ENCODE results near the gene WNT5B. TPM values are rescaled to one million over a fixed set of nuclear protein-coding genes. Genes with fewer than 3 reads are reported as not detected.

WNT5B gene
- total and polyA plus RNA-seq, 2 of the 8 experiments (the other 6 are each of a cell fraction or from before 2014, with no cell fraction given), result 0.91 to 1.2 TPM

- POLR2A ChIA-PET (ENCODE audit: partially characterized antibody), result interaction anchor here (0.5 to 0.6 kb wide), 2 partner anchors 158 to 1034 kb away, joined by 3 read pairs; no protein-coding TSS in a partner anchor
- CTCF ChIA-PET (ENCODE audit: partially characterized antibody), result interaction anchor here (0.6 to 3.6 kb wide), 14 partner anchors 8 to 990 kb away, joined by 3 to 36 read pairs (median 4); no protein-coding TSS in a partner anchor
- H4K8ac ChIP-seq (ENCODE audit: extremely low read depth, insufficient read depth, low read length), result no peak overlapping the region
- no peak overlapping the region for H3K56ac ChIP-seq (replicated peaks; ENCODE audit: insufficient read length, low read depth, low read length)
- WGBS, 2 experiments (ENCODE audit: extremely low coverage in 1 of 2, insufficient coverage in 1 of 2, insufficient read length in 1 of 2, insufficient replicate concordance in 2 of 2, low coverage in 1 of 2, low lambda C conversion rate in 2 of 2, missing lambda C conversion rate in 1 of 2), result 88% methylated on average over 2 of the region's 3 CpGs; no CpG with 5 or more reads in 1 of the 2 experiments
- FAIRE-seq (no peak), DNase-seq (ENCODE audit: low read depth in 1 of 2, low spot score in 2 of 2) (no peak)
- no peak overlapping the region for H2AK5ac ChIP-seq (ENCODE audit: low read depth, low read length)
- peaks cover 2 to 24% (median 18%) of the 10 kb centered on the region in 4 experiments for H3K4me1 ChIP-seq (replicated peaks in 1 of 4; ENCODE audit: control insufficient read depth in 3 of 4, insufficient read depth in 4 of 4, low read length in 3 of 4)
- no peak overlapping the region for H2BK12ac ChIP-seq (ENCODE audit: low read depth, low read length)
- no peak overlapping the region for H3K23ac ChIP-seq (ENCODE audit: insufficient read length)
- H3K27ac ChIP-seq (ENCODE audit: low read depth, low read length), result no peak overlapping the region
- no peak overlapping the region for H2BK20ac ChIP-seq (ENCODE audit: low read length)
- no peak overlapping the region for H2AFZ ChIP-seq (ENCODE audit: low read length)
- no peak overlapping the region for H2BK5ac ChIP-seq (ENCODE audit: low read depth, low read length)
- no peak overlapping the region for H3K9ac ChIP-seq (replicated peaks in 1 of 4; ENCODE audit: extremely low read depth in 1 of 4, low read depth in 3 of 4, low read length in 3 of 4)
- H3K79me2 ChIP-seq (ENCODE audit: control insufficient read depth in 1 of 2, insufficient read depth in 2 of 2, low read length in 2 of 2), result no peaks in the 10 kb centered on the region
- H3K14ac ChIP-seq (ENCODE audit: insufficient read length), result no peak overlapping the region
- H3K27me3 ChIP-seq (replicated peaks in 1 of 4; ENCODE audit: control insufficient read depth in 3 of 4, extremely low read depth in 1 of 4, insufficient read depth in 3 of 4, low read length in 3 of 4), result peaks cover 34 to 68% (median 58%) of the 10 kb centered on the region in 4 experiments
- no peaks in the 10 kb centered on the region for H3K9me3 ChIP-seq (ENCODE audit: insufficient read depth in 2 of 2, low read depth in 1 of 2, low read length in 1 of 2)
- peaks cover 8% of the 10 kb centered on the region; the same call in 1 of the 2 replicates for H3K23me2 ChIP-seq (ENCODE audit: low read depth, low read length)
- no peaks in the 10 kb centered on the region for H3K36me3 ChIP-seq (ENCODE audit: control insufficient read depth in 2 of 4, insufficient read depth in 4 of 4, low read length in 3 of 4)
- no peak overlapping the region for H4K5ac ChIP-seq (ENCODE audit: insufficient read length, low read depth, low read length)
- H4K20me1 ChIP-seq (replicated peaks in 1 of 2; ENCODE audit: control insufficient read depth in 1 of 2, insufficient read depth in 2 of 2, low read length in 2 of 2), result peaks cover 0 to 4% of the 10 kb centered on the region in 2 experiments
- no peak overlapping the region for H4K91ac ChIP-seq (replicated peaks; ENCODE audit: insufficient read length, low read length)
- no peak overlapping the region for H2BK15ac ChIP-seq (ENCODE audit: low read length)
- H3K4ac ChIP-seq (replicated peaks; ENCODE audit: insufficient read length, low read depth, low read length), result no peak overlapping the region
- H3K4me2 ChIP-seq (ENCODE audit: insufficient read depth in 1 of 2, low read depth in 2 of 2, low read length in 2 of 2), result no peak overlapping the region
- H3K4me3 ChIP-seq (ENCODE audit: extremely low read depth in 1 of 4, insufficient read depth in 2 of 4, low read depth in 3 of 4, low read length in 4 of 4), result no peak overlapping the region
- no peak overlapping the region for H2BK120ac ChIP-seq (replicated peaks; ENCODE audit: low read depth, low read length)
- no peaks in the 10 kb centered on the region for H3K79me1 ChIP-seq (ENCODE audit: low read depth, low read length)
- no peak overlapping the region for H3K18ac ChIP-seq (ENCODE audit: extremely low read depth, low read length)
- TF ChIP-seq CHD1 (IDR thresholded peaks at IDR 0.05; ENCODE audit: low read depth, low read length) (no peak), SP2 (IDR thresholded peaks at IDR 0.05; ENCODE audit: low read length) (no peak), POU5F1 (IDR thresholded peaks at IDR 0.05; ENCODE audit: low read depth, low read length) (no peak), ZNF274 (IDR thresholded peaks at IDR 0.05; ENCODE audit: borderline replicate concordance, extremely low read depth, low read length) (no peak), JUN (IDR thresholded peaks at IDR 0.05; ENCODE audit: low read depth, low read length) (no peak), BACH1 (IDR thresholded peaks at IDR 0.05; ENCODE audit: low read length) (no peak), E2F6 (IDR thresholded peaks at IDR 0.05) (no peak), HDAC2 (IDR thresholded peaks at IDR 0.05; ENCODE audit: borderline replicate concordance in 1 of 2, low read depth in 2 of 2, low read length in 2 of 2) (no peak), TBP (IDR thresholded peaks at IDR 0.05; ENCODE audit: low read depth, low read length) (no peak), CHD2 (IDR thresholded peaks at IDR 0.05; ENCODE audit: low read length) (no peak), HDAC6 (IDR thresholded peaks at IDR 0.05; ENCODE audit: low read depth, low read length) (no peak)
Observed at GRCh38 chr12:1633459-1633858, 4.4 kb downstream of the WNT5B start.

All from H1 (cell line).